Stimulated activated naive CD8-positive, alpha-beta T cell treated with anti-CD3 and anti-CD28 coated beads, Interleukin-15, Interleukin-2, amounts not matched to agents 100 U/mL and 50 U/mL, for 24 hours (primary cell): ENCODE measurements around the gene CADPS2.
"Not testable (repeated sequence)": the region's sequence is repeated elsewhere in the genome, so short reads cannot be mapped to it uniquely, and the experiment has no call there.

Source experiments
- ATAC-seq: fragments of 150-1000 bp; cut with Tn5 transposase; one replicate; pipeline ENCODE4 v1.10.0; 2021
- DNase-seq: peaks from one replicate; pipeline ENCODE4 v3.0.0; 2021

The CADPS2 gene

DNA sequence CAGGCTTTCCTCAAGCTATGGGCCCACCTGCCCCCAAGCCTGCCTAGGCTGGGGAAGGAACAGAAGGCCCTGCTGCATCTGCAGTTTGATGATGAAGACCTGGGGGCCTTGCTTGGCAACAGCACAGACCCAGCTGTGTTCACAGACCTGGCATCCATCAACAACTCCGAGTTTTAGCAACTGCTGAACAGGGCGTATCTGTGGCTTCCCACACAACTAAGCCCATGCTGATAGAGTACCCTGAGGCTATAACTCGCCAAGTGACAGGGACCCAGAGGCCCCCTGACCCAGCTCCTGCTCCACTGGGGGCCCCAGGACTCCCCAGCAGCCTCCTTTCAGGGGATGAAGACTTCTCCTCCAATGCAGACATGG, 36.3 kb downstream of the CADPS2 start:
- ATAC-seq = no peak

DNA sequence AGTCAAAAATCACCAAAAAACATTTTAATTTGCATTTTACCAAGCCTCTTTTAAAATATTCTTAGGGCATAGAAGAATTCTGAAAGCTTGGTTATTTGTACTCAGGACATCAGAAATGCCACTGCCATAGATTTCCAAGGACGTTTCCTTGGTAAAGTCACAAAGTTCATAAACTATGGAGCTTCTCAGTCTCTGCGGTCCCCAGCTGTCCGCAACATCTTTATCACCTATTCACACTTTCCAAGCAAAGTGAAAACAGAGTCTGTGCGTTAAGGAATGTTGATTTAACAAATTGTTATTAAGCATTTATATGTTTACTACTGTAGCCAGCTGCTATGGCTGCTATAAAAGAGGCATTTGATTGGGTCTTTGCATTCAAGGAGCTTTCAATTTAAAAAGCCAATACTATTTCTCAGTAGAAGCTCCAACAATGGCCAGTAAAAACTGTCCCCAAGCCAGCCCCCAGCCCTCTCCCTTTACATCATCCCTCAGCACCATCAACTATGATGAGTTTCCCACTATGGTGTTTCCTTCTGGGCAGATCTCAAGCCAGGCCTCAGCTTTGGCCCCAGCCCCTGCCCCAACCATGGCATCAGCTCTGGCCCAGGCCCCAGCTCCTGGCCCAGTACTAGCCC, 36.8 kb downstream of the CADPS2 start:
- ATAC-seq = no peak
- no peak for DNase-seq

More for the DNA sequence above, 36.3 kb downstream of the CADPS2 start:
- DNase-seq = no peak

- DNase-seq (no peak), ATAC-seq (no peak)
Observed at GRCh38 chr7:122847871-122848473, 38.3 kb downstream of the CADPS2 start.

- no peak for ATAC-seq
Observed at GRCh38 chr7:122846591-122846990, 39.7 kb downstream of the CADPS2 start.

DNA sequence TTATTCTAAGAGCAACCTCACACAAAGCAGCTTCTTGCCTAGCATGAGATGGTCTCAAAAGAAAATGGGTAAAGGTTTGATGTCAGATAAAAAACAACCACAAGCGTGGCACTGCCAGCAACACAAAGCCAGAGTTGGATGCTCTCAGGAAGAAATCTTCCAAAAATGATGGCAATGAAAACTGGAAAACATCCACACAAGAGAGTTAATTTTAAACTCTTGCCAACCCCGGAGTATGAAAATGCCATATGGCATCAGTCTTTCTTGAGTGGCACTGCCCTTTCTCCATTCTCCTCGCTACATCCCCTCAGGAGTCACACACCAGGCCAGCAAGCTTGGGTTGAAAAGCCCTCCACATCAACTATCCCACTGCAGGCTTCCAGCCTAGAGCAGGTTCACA, 41.0 kb downstream of the CADPS2 start:
- ATAC-seq = no peak
- no peak for DNase-seq

More at GRCh38 chr7:122846591-122846990, 39.7 kb downstream of the CADPS2 start:
- no peak for DNase-seq

DNA sequence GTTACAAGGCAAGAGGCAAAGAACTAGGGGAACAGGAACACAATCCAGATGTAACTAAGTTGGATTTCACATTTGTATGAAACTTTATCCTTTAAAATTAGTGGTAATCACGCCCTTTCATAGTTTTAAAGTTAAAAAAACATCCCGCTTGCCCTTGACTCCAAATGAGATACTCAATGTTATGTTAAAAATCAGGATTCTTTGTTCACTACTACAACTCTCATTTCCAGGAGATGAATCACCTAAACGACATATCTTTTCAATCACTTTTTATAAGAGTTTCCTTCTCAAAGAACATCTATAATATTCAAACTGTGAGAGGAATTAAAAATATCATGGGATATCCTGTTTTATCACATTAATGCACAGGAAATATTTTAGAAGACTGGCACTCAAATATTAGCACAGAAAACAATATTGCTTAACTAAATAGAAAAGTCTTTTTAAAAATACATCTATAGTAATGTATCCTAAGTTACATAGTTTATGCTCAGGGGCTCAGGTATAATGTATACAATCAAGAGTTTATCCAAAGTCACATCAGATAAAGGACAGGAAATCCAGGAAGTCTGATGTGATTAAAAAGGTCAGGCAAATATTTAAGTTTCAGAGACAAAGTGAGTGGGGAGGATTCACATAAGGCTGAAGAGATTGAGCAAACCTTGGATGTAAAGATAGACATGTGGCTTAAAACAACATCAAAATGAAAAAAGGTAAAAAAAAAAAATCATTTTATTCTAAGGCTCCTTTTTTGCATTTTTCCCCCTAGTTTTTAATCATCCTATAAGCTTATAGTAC, 41.9 kb downstream of the CADPS2 start:
- no peak for DNase-seq
- ATAC-seq = no peak

DNA sequence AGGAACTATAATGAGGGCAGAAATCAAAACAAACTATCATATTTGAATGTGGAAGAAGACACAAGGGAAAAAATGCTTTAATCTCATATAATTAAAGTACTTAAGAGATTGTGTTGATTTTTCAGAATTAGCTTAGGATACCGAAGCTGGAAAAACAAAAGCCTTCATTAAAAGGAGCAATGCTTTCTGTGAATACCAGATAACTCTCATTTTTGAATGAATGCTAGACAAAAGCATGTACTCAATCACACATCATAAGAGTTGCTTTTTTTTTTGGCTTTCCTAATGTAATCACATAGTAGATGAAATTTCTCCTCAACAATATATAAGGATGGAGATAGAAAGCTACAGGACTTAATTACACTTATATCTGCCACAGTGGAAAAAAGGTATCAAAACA, 43.3 kb downstream of the CADPS2 start:
- no peak for DNase-seq
- ATAC-seq = no peak

DNA sequence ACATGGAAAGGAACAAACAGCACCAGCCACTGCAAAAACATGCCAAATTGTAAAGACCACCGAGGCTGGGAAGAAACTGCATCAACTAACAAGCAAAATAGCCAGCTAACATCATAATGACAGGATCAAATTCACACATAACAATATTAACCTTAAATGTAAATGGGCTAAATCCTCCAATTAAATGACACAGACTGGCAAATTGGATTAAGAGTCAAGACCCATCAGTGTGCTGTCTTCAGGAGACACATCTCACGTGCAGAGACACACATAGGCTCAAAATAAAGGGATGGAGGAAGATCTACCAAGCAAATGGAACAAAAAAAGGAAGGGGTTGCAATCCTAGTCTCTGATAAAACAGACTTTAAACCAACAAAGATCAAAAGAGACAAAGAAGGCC, 50.0 kb downstream of the CADPS2 start:
- DNase-seq, ATAC-seq: not testable (repeated sequence)

DNA sequence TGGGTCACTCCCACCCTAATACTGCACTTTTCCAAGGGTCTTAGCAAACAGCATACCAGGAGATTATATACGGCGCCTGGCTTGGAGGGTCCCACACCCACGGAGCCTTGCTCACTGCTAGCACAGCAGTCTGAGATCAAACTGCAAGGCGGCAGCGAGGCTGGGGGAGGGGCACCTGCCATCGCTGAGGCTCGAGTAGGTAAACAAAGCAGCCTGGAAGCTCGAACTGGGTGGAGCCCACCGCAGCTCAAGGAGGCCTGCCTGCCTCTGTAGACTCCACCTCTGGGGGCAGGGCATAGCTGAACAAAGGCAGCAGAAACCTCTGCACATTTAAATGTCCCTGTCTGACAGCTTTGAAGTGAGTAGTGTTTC, 51.7 kb downstream of the CADPS2 start:
- not testable (repeated sequence) for DNase-seq, ATAC-seq

GRCh38 chr7:122833888-122834570, 52.2 kb downstream of the CADPS2 start:
- DNase-seq = no peak
- no peak for ATAC-seq

DNA sequence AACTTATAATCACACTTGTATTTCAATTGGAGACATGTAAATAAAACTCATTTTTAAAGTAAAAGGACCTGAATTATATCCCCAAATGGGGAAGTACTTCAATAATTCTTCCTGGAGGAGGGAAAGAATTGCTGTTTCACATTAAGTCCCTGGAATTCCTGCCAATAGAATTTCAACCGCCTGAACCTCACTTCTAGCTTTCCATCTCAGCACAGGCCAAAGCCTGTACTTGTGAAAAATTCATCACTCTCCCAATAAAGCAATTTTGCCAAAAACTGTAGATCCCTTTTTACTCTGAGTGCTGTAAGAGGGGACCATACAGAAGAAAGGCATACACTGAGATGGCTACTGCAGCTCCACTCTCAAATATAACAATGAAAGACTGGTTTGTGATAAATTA, 54.8 kb downstream of the CADPS2 start:
- no peak for DNase-seq
- ATAC-seq = no peak

DNA sequence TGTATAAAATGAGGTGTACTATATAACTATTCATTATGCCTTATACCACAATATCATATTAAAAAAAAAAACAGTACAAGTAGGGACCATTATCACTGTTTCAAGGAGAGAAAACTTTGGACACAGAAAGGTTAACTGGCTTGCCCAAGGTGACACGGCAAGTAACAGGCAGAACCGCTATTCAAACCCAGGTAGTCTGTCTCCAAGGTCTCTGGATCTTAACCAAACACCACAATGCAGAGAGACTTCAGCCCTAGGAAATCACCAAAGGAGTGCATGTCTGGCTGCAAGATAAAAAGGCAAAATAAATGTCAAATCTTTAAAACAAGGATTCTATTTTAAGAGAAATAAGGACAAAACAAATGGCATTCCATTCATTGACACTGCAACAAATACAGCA, 56.3 kb downstream of the CADPS2 start:
- ATAC-seq = no peak
- DNase-seq = no peak

DNA sequence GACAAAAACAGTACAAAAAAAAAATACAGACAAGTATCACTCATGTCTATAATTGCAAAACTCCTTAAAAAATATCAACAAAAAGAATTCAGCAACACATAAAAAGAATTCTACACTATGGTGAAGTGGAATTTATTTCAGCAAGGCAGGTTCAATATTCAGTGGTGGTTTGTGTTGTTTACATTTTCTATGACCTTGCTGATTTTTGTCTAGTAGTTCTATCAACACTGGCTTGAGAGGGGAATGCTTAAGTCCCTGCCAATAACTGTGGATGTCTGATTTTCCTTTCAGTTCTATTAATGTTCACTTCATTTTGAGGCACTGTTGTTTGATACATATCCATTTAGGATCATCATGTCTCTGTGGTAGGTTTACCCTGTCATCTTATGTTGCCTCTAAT, 58.5 kb downstream of the CADPS2 start:
- ATAC-seq (no peak), DNase-seq (no peak)

DNA sequence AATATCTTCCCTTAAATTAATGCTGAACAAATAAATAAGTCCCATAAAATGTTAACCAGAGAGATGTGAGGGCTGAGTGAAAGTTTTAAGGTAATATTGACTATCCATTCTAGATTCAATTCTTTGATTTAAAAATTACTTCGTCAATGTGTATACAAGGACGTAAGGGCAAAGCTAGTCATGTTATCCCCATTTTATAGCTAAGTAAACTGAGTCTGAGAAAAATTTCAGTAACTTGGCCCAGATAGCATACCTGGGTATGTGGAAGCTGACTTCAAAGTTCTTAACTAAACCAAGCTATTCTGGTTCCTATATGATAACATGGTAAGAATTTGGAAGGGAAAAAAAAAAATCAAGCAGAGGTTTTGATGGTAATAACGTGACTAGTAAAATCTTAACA, 72.4 kb downstream of the CADPS2 start:
- ATAC-seq = no peak
- no peak for DNase-seq

DNA sequence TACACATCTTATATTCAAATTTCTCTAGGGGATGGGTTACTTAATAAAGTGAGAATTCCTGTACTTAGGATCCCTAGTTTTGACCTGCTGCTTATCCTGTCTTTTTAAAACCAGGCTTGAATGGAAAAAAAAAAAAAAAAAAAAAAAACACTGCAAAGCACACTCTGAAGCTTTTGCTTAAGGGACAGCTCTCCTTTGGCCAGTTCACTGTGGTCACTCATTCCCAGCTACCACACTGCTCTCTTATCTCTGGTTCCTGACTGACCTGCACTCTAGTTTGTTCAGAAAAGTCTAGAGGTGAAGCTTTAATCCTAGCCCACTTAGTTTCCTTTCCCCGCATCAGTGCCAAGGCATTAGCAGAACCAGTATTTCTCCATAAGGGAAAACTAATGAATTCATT, 82.4 kb downstream of the CADPS2 start:
- ATAC-seq (no peak), DNase-seq (no peak)

DNA sequence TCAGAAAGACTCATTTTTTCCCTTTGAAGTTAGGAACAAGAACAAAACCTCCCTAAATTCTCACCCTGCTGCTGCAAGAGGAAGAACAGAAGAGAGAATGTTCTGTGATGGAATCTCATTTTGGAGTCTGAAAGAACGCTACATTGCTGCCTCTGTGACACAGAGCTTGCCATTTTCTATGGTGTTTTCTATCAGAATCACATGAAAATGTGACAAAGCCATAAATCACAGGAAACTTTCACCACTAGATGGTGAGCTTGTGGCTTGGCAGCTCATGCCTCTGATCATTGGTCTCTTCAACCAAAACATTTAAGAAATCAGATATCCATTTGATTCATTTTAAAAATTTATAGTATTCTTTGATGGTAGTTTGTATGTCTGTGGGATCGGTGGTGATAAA, 82.9 kb downstream of the CADPS2 start:
- no peak for ATAC-seq
- DNase-seq = no peak

DNA sequence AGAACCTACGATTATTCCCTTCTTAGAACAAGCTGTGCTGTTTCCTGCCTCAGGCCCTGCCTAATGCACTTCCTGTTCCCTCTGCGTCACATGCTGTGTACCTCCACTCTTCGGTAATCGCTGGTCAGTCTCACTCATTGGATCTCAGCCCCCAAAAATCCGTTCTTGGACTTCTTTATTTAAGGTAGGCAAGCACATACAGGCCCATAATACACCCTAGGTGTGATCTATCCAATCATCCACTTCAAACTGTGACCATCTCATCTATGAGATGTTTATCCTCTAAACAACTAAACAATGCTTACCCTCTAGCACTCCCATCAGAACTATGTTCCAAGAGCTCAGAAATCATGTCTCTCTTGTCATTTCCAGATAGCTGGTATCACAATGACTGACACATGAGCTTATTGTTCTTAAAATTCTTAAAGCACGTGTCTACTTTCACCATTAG, 83.9 kb downstream of the CADPS2 start:
- ATAC-seq (no peak), DNase-seq (no peak)

GRCh38 chr7:122791959-122792545, 94.2 kb downstream of the CADPS2 start:
- ATAC-seq = no peak
- no peak for DNase-seq

GRCh38 chr7:122790591-122790990, 95.7 kb downstream of the CADPS2 start:
- ATAC-seq (no peak), DNase-seq (no peak)

- DNase-seq = no peak
- no peak for ATAC-seq
Observed at GRCh38 chr7:122790132-122790531, 96.1 kb downstream of the CADPS2 start.

DNA sequence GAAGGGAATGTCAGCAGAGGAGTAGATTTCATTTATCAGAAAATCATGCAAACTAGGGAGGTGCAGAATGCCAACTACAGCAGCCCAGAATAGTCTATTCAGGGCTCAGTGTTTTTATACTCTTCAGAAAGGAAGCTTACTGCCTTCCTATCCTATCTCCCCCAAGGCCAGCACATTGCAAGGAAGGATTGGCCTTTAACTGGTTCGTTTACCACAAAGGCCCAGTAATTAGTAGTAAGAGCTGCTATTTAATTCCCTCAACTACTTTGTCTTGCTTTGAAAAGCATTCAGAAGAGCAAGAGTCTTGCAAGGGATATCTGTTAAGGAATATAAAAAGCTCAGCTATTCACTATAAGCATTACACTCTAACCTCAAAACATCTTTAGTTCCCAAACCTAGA, 97.1 kb downstream of the CADPS2 start:
- DNase-seq (no peak), ATAC-seq (no peak)

- ATAC-seq (no peak), DNase-seq (no peak)
Observed at GRCh38 chr7:122770686-122771335, 115.4 kb downstream of the CADPS2 start.
